Colonic mucosa (tissue), 4 donors: ENCODE results near the gene MITF. TPM values are rescaled to one million over a fixed set of nuclear protein-coding genes. Genes with fewer than 3 reads are reported as not detected.

ENCODE experiments used
- DNase-seq: peaks from one replicate; pipeline ENCODE4 v3.0.0-alpha.2; 2020
- H3K27ac ChIP-seq: fragments of 200-600 bp; one replicate; pipeline ENCODE4 v1.8.0; 2021
- H3K27me3 ChIP-seq: fragments of 200-600 bp; one replicate; pipeline ENCODE4 v1.8.0; 2021
- H3K36me3 ChIP-seq: fragments of 200-600 bp; one replicate; pipeline ENCODE4 v1.8.0; 2021
- H3K4me1 ChIP-seq: fragments of 200-600 bp; one replicate; pipeline ENCODE4 v1.8.0; 2021; ENCODE audit warnings: mild to moderate bottlenecking
- H3K4me3 ChIP-seq: fragments of 200-600 bp; one replicate; pipeline ENCODE4 v1.8.0; 2021
- H3K9ac ChIP-seq, 2 donors: one replicate each; pipeline ENCODE4 v1.7.0; 2013; ENCODE audit warnings: control low read depth in 2 of 2, low read depth in 2 of 2, low read length in 2 of 2
- H3K9me3 ChIP-seq: fragments of 200-600 bp; one replicate; pipeline ENCODE4 v1.8.0; 2021
- CTCF ChIP-seq: fragments of 200-600 bp; IDR thresholded peaks from one replicate; pipeline ENCODE4 v1.8.0; 2022; ENCODE audit warnings: antibody characterized with exemption, mild to moderate bottlenecking
- intact Hi-C: fragments of 100-400 bp; cut with DNase I; formaldehyde crosslinking; loops from one replicate; pipeline ENCODE4 v1.14.1; 2022
- total RNA-seq, 2 donors: library from RNA; stranded (reverse); fragmentation: NEBNext Ultra II Directional in 1 of 2; extraction: Animal tissue kit (Norgen Biotek cat#: 25700) in 1 of 2; gene quantifications; one replicate each; pipeline ENCODE4 v1.2.1, GENCODE V29; 2021
- donor health status: healthy.
- donor health status: DM: no; HTN: no; CAD: no.
- donor health status: DM: no; HTN: no; CAD: no.

MITF gene
- total RNA-seq, 2 donors from 2014 or later = 2.9 to 5.8 TPM

GRCh38 chr3:69961706-69962439 lies 222.6 kb downstream of the MITF start:
- Histone ChIP-seq H3K27me3 (no peaks in the 10 kb centered on the region), H3K4me1 (no peaks in the 10 kb centered on the region), H3K9me3 (no peaks in the 10 kb centered on the region), H3K4me3 (no peak overlapping the region), H3K36me3 (no peaks in the 10 kb centered on the region), H3K27ac (no peak overlapping the region), H3K9ac (no peak overlapping the region)
- DNase-seq = no peak
- intact Hi-C loops = no loop called here
- TF ChIP-seq CTCF = no peak

GRCh38 chr3:69963643-69964042 lies 224.4 kb downstream of the MITF start:
- Histone ChIP-seq H3K27ac (no peak overlapping the region), H3K4me1 (no peaks in the 10 kb centered on the region), H3K9me3 (no peaks in the 10 kb centered on the region), H3K27me3 (no peaks in the 10 kb centered on the region), H3K9ac (no peak overlapping the region), H3K4me3 (no peak overlapping the region), H3K36me3 (no peaks in the 10 kb centered on the region)
- intact Hi-C loops = no loop called here
- no peak for DNase-seq
- no peak for TF ChIP-seq CTCF

- H3K9me3 ChIP-seq = no peaks in the 10 kb centered on the region
- no peak for DNase-seq
- no peaks in the 10 kb centered on the region for H3K36me3 ChIP-seq
- no peak for TF ChIP-seq CTCF
- H3K27me3 ChIP-seq = no peaks in the 10 kb centered on the region
- H3K4me3 ChIP-seq = no peak overlapping the region
- H3K4me1 ChIP-seq = no peaks in the 10 kb centered on the region
- H3K27ac ChIP-seq = no peak overlapping the region
- intact Hi-C loops = no loop called here
- no peak overlapping the region for H3K9ac ChIP-seq
These were observed 227.9 kb downstream of the MITF start for GRCh38 chr3:69967156-69967555.

GRCh38 chr3:69970827-69971226 lies 231.6 kb downstream of the MITF start:
- Histone ChIP-seq H3K4me1 (no peaks in the 10 kb centered on the region), H3K9me3 (no peaks in the 10 kb centered on the region), H3K36me3 (no peaks in the 10 kb centered on the region), H3K27me3 (no peaks in the 10 kb centered on the region), H3K27ac (no peak overlapping the region), H3K9ac (no peak overlapping the region), H3K4me3 (no peak overlapping the region)
- DNase-seq = no peak
- intact Hi-C loops = no loop called here
- TF ChIP-seq CTCF = no peak

GRCh38 chr3:69972672-69973071 lies 233.4 kb downstream of the MITF start:
- intact Hi-C loops = no loop called here
- no peaks in the 10 kb centered on the region for H3K9me3 ChIP-seq
- no peaks in the 10 kb centered on the region for H3K4me1 ChIP-seq
- no peak overlapping the region for H3K9ac ChIP-seq
- no peak for DNase-seq
- no peak overlapping the region for H3K4me3 ChIP-seq
- TF ChIP-seq CTCF = no peak
- H3K27ac ChIP-seq = no peak overlapping the region
- H3K36me3 ChIP-seq = no peaks in the 10 kb centered on the region
- H3K27me3 ChIP-seq = no peaks in the 10 kb centered on the region
